ENCODE data around the gene CDS2.

DNA sequence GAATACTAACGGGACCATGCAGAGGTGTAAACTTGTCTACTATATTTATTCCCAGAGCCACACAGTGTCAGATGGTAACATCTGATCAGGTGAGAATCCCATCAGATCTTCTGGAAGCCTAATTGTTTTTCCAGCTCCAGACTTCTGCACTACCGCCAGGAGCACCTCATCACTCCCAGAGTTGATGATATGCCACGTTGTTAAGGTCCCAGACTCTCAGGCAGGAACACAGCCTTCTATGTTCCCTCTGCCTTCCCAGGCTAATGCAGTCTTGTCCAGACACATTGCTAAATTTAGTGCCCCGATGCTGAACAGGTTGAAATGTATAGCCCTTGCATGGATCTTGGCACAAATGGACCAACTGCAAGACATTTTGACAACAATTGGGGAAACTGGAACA, 103.7 kb downstream of the CDS2 start:
- TF ChIP-seq CTCF (IDR thresholded peaks at IDR 0.05; ENCODE audit: poor library complexity, severe bottlenecking) = no peak
- TF ChIP-seq EP300 (conservative IDR thresholded peaks at IDR 0.05; ENCODE audit: poor library complexity, severe bottlenecking) = no peak
- TF ChIP-seq POLR2AphosphoS5 (IDR thresholded peaks at IDR 0.05) = no peak
- TF ChIP-seq TAF1 (IDR thresholded peaks at IDR 0.05; ENCODE audit: low read depth) = no peak
- no peak for TF ChIP-seq EZH2 (IDR thresholded peaks at IDR 0.05; ENCODE audit: borderline replicate concordance, insufficient read depth, low read length, poor library complexity, severe bottlenecking)
